HG03064 (cell line): ENCODE results near the gene GOLGA1.

Source experiments
- ATAC-seq: cut with Tn5 transposase; IDR thresholded peaks from one replicate; pipeline ENCODE4 v1.9.1; 2021; ENCODE audit warnings: low read depth; ENCODE audit not compliant: unreplicated experiment

The GOLGA1 gene

GRCh38 chr9:124886866-124887492, 53.9 kb downstream of the GOLGA1 start:
- no peak for ATAC-seq

- no peak for ATAC-seq
Measured at GRCh38 chr9:124886461-124886860, 54.4 kb downstream of the GOLGA1 start.

- ATAC-seq, result no peak
Measured at GRCh38 chr9:124885551-124885950, 55.3 kb downstream of the GOLGA1 start.

- ATAC-seq, result no peak
Measured at GRCh38 chr9:124884376-124884775, 56.5 kb downstream of the GOLGA1 start.

- ATAC-seq, result no peak
Measured at GRCh38 chr9:124882231-124882630, 58.7 kb downstream of the GOLGA1 start.

- ATAC-seq, result no peak
Measured at GRCh38 chr9:124881138-124881743, 59.6 kb downstream of the GOLGA1 start.

GRCh38 chr9:124880501-124880900, 60.4 kb downstream of the GOLGA1 start:
- no peak for ATAC-seq

- ATAC-seq, result no peak
Measured at GRCh38 chr9:124879226-124879625, 61.7 kb downstream of the GOLGA1 start.

GRCh38 chr9:124878518-124878917, 62.4 kb downstream of the GOLGA1 start:
- ATAC-seq, result no peak

- ATAC-seq, result no peak
Measured at GRCh38 chr9:124878021-124878420, 62.9 kb downstream of the GOLGA1 start.

- ATAC-seq, result no peak
Measured at GRCh38 chr9:124877021-124877782, 63.7 kb downstream of the GOLGA1 start.

- ATAC-seq, result no peak
Measured at GRCh38 chr9:124875501-124875900, 65.4 kb downstream of the GOLGA1 start.

- no peak for ATAC-seq
Measured at GRCh38 chr9:124873664-124874063, 67.2 kb downstream of the GOLGA1 start.

- no peak for ATAC-seq
Measured at GRCh38 chr9:124871156-124871561, 69.7 kb downstream of the GOLGA1 start.

- ATAC-seq, result no peak
Measured at GRCh38 chr9:124870723-124871122, 70.2 kb downstream of the GOLGA1 start.

- peak; percentile 32 for ATAC-seq
Measured at GRCh38 chr9:124869986-124870560, 70.8 kb downstream of the GOLGA1 start.

- peak; percentile 9 for ATAC-seq
Measured at GRCh38 chr9:124869466-124869985, 71.4 kb downstream of the GOLGA1 start.

GRCh38 chr9:124868511-124869465, 72.1 kb downstream of the GOLGA1 start:
- ATAC-seq, result peak; percentile 48

GRCh38 chr9:124863371-124863871, 77.5 kb downstream of the GOLGA1 start:
- ATAC-seq, result no peak
